Body of pancreas (tissue), 4 donors: ENCODE results near the gene CPNE2. TPM values are rescaled to one million over a fixed set of nuclear protein-coding genes. Genes with fewer than 3 reads are reported as not detected.
"Not testable (repeated sequence)": the region's sequence is repeated elsewhere in the genome, so short reads cannot be mapped to it uniquely, and the experiment has no call there.

Source experiments
- ATAC-seq: fragments of 150-250 bp; one replicate; pipeline ENCODE4 v1.9.1; 2016
- DNase-seq, 4 donors: peaks; one replicate each; pipeline ENCODE4 v3.0.0-alpha.2; 2019
- H3K27ac ChIP-seq, 4 donors: fragments of 200-600 bp; sonication (generic); 1 replicate in 3 of 4; 2 replicates in 1 of 4; pipeline versions ENCODE4 v1.5.1 to v1.6.1; 2016 to 2019; ENCODE audit warnings: mild to moderate bottlenecking in 1 of 4, mixed read lengths in 1 of 4, moderate library complexity in 1 of 4
- H3K27me3 ChIP-seq, 2 donors: fragments of 200-600 bp; sonication (generic); one replicate each; pipeline ENCODE4 v1.6.0; 2016; ENCODE audit warnings: mild to moderate bottlenecking in 1 of 2
- H3K36me3 ChIP-seq, 2 donors: fragments of 200-600 bp; sonication (generic); replicated peaks in 1 of 2; 2 replicates each; pipeline ENCODE4 v1.5.1; 2016; ENCODE audit warnings: low read depth in 2 of 2; ENCODE audit not compliant: insufficient read depth in 1 of 2
- H3K4me1 ChIP-seq: fragments of 200-600 bp; sonication (generic); one replicate; pipeline ENCODE4 v1.6.0; 2016
- H3K4me3 ChIP-seq, 2 donors: fragments of 200-600 bp; sonication (generic); 1 replicate in 1 of 2; 2 replicates in 1 of 2; pipeline ENCODE4 v1.5.1; 2016 to 2019
- H3K9me3 ChIP-seq, 3 donors: fragments of 200-600 bp; sonication (generic); 1 replicate in 2 of 3; 2 replicates in 1 of 3; pipeline ENCODE4 v1.5.1; 2016
- POLR2A ChIP-seq, 3 donors: fragments of 450-650 bp; IDR thresholded peaks; one replicate each; pipeline ENCODE4 v1.6.1; 2016; ENCODE audit warnings: antibody characterized with exemption in 3 of 3, mild to moderate bottlenecking in 2 of 3
- WGBS, 2 donors: methylation state at CpG; one replicate each; pipeline ENCODE4 v1.1.5; 2017; 5-methylcytosine and 5-hydroxymethylcytosine counted together
- intact Hi-C: fragments of 100-400 bp; cut with DNase I; formaldehyde crosslinking; loops from one replicate; pipeline ENCODE4 v1.15.1; 2023
- total RNA-seq, 2 donors: library from RNA; depleted of rRNA; stranded (reverse); fragments of >200 nt; gene quantifications; one replicate each; pipeline ENCODE4 v1.1.0, GENCODE V29; 2016
- TF ChIP-seq, protein P1 (sequence below), 7 experiments: fragments of 450-650 bp in 4 of 7; fragments of 200-600 bp in 3 of 7; sonication (generic) in 3 of 7; IDR thresholded peaks; one replicate each; pipeline ENCODE4 v1.5.1; 2016 to 2019; ENCODE audit warnings: antibody characterized with exemption in 7 of 7

CPNE2 gene
- total RNA-seq, 2 donors from 2014 or later = 8.8 to 16.5 TPM

DNA sequence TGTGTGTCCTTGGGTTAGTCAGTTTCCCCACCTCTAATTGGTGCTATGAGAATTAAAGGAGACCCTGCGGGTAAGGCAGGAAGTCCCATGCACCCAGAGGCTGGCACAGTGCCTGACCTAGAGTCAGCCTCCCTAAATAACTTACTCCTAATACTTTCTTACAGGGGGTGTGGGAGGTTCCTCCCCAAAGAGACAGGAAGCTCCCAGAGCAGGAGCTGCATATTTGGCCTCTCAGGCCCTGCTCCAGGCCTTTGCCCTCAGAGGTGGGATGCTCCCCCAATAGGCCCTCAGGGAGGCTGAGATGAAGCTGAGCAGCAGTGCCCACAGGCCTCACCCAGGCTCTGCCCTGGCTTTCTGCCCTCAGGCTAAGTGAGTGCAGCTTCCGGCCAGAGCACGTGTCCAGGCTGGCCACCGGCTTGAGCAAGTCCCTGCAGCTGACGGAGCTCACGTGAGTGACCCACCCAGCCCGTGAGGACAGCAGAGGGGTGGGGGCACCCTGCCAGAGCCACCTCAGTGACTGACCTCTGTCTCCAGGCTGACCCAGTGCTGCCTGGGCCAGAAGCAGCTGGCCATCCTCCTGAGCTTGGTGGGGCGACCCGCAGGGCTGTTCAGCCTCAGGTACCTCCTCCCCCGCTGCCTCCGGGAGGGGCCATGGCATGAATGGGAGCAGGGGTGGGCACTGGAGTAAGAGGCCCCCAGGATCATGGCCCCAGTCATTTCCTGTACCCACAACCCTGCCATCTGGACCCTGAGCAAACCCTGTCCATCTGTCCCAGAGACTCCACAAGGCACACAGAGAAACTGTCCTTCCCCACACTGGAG lies 31.1 kb upstream of the CPNE2 start:
- WGBS, 2 donors = 50 to 80% methylated on average over 1 to 10 of the region's 11 CpGs

GRCh38 chr16:57062329-57062728 lies 30.1 kb upstream of the CPNE2 start:
- intact Hi-C loops = no loop called here
- Histone ChIP-seq H3K9me3 (no peaks in the 10 kb centered on the region), H3K4me1 (peaks cover 6% of the 10 kb centered on the region), H3K27me3 (no peaks in the 10 kb centered on the region), H3K27ac (no peak overlapping the region), H3K36me3 (no peaks in the 10 kb centered on the region), H3K4me3 (no peak overlapping the region)
- TF ChIP-seq, protein P1, sequence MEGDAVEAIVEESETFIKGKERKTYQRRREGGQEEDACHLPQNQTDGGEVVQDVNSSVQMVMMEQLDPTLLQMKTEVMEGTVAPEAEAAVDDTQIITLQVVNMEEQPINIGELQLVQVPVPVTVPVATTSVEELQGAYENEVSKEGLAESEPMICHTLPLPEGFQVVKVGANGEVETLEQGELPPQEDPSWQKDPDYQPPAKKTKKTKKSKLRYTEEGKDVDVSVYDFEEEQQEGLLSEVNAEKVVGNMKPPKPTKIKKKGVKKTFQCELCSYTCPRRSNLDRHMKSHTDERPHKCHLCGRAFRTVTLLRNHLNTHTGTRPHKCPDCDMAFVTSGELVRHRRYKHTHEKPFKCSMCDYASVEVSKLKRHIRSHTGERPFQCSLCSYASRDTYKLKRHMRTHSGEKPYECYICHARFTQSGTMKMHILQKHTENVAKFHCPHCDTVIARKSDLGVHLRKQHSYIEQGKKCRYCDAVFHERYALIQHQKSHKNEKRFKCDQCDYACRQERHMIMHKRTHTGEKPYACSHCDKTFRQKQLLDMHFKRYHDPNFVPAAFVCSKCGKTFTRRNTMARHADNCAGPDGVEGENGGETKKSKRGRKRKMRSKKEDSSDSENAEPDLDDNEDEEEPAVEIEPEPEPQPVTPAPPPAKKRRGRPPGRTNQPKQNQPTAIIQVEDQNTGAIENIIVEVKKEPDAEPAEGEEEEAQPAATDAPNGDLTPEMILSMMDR (IDR thresholded peaks at IDR 0.05) = no peak
- TF ChIP-seq POLR2A (IDR thresholded peaks at IDR 0.05) = no peak
- no peak for ATAC-seq
- WGBS, 2 donors = 74 to 76% methylated on average over 8 of the region's 8 CpGs
- DNase-seq = no peak

More for the DNA sequence above, 31.1 kb upstream of the CPNE2 start:
- ATAC-seq = peak; percentile 42
- H3K4me3 ChIP-seq = no peak overlapping the region
- TF ChIP-seq, protein P1 (IDR thresholded peaks at IDR 0.05) = no peak
- TF ChIP-seq POLR2A (IDR thresholded peaks at IDR 0.05) = no peak
- H3K27me3 ChIP-seq = no peaks in the 10 kb centered on the region
- peak overlapping the region in 2 of 4 donors; percentile 20 to 36 for H3K27ac ChIP-seq
- H3K36me3 ChIP-seq = no peaks in the 10 kb centered on the region
- peak in 3 of 4 donors; percentile 46 to 61 (median 52) for DNase-seq
- intact Hi-C loops = no loop called here
- peaks cover 6% of the 10 kb centered on the region for H3K4me1 ChIP-seq
- no peaks in the 10 kb centered on the region for H3K9me3 ChIP-seq

DNA sequence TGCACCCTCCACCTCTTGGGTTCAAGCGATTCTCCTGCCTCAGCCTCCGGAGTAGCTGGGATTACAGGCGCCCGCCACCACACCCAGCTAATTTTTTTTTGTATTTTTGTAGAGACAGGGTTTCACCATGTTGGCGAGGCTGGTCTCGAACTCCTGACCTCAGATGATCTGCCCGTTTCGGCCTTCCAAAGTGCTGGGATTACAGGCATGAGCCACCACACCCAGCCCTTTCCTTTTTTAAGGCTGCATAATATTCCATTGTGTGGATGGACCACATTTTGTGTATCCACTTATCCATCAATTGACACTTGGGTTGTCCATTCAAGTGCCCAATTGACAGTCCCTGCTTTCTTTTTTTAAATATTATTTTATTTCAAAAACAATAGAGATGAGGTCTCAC lies 29.2 kb upstream of the CPNE2 start:
- intact Hi-C loops, H3K36me3 ChIP-seq, H3K27ac ChIP-seq, H3K4me1 ChIP-seq, H3K27me3 ChIP-seq, DNase-seq, H3K4me3 ChIP-seq, ATAC-seq, H3K9me3 ChIP-seq: not testable (repeated sequence)
- 77 to 86% methylated on average over 8 of the region's 8 CpGs for WGBS, 2 donors

DNA sequence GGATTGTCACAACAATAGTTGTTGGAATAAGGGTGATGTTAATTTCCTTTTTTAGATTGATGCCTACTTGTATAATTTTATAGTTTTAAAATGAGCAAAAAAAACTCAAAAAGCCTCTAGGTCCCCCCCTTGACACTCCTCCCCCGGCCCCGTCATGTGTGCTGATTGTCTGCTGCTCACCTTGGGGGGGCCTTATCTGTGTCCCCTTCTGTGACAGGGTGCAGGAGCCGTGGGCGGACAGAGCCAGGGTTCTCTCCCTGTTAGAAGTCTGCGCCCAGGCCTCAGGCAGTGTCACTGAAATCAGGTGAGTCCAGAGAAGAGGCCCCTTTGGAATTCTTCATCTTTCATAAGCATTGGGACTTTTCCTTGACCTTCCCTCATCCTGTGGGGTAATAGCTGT lies 27.4 kb upstream of the CPNE2 start:
- H3K27me3 ChIP-seq = no peaks in the 10 kb centered on the region
- 88 to 89% methylated on average over 5 of the region's 5 CpGs for WGBS, 2 donors
- no peaks in the 10 kb centered on the region for H3K9me3 ChIP-seq
- H3K4me1 ChIP-seq = peaks cover 6% of the 10 kb centered on the region
- H3K27ac ChIP-seq = no peak overlapping the region
- intact Hi-C loops = no loop called here
- no peaks in the 10 kb centered on the region for H3K36me3 ChIP-seq
- TF ChIP-seq POLR2A (IDR thresholded peaks at IDR 0.05) = no peak
- TF ChIP-seq, protein P1 (IDR thresholded peaks at IDR 0.05) = no peak
- H3K4me3 ChIP-seq = no peak overlapping the region
- DNase-seq (no peak), ATAC-seq (no peak)

- WGBS, 2 donors = 68 to 80% methylated on average over 4 of the region's 4 CpGs
- no peak for DNase-seq
- no peak overlapping the region for H3K27ac ChIP-seq
- H3K4me1 ChIP-seq = no peaks in the 10 kb centered on the region
- no peaks in the 10 kb centered on the region for H3K36me3 ChIP-seq
- no peak overlapping the region for H3K4me3 ChIP-seq
- intact Hi-C loops = no loop called here
- no peak for TF ChIP-seq POLR2A (IDR thresholded peaks at IDR 0.05)
- TF ChIP-seq, protein P1 (IDR thresholded peaks at IDR 0.05) = no peak
- no peaks in the 10 kb centered on the region for H3K9me3 ChIP-seq
- H3K27me3 ChIP-seq = no peaks in the 10 kb centered on the region
- no peak for ATAC-seq
These were observed 25.8 kb upstream of the CPNE2 start for GRCh38 chr16:57066625-57067024.
